WTC11 (cell line): ENCODE results near the gene SCGB1A1. TPM values are rescaled to one million over a fixed set of nuclear protein-coding genes. Genes with fewer than 3 reads are reported as not detected.

Experiments
- ATAC-seq: fragments of 200-7000 bp; cut with Tn5 transposase; 2 replicates; pipeline ENCODE4 v1.10.0; 2021; ENCODE audit warnings: mild to moderate bottlenecking, moderate library complexity
- CTCF ChIA-PET: fragments of 300-600 bp; sonication (Branson Sonifier 250); formaldehyde crosslinking; loops from one replicate; lab custom pipeline; 2021; ENCODE audit warnings: antibody characterized with exemption; lab: Charles Lee
- POLR2A ChIA-PET: fragments of 350-600 bp; sonication (Branson Sonifier 250); formaldehyde crosslinking; loops from one replicate; lab custom pipeline; 2021; ENCODE audit warnings: antibody characterized with exemption; lab: Charles Lee
- DNase-seq: peaks from one replicate; pipeline ENCODE4 v3.0.0; 2021; ENCODE audit warnings: low spot score
- H3K27ac Mint-ChIP-seq: 2 replicates; pipeline ENCODE4 v1.8.0; 2021; ENCODE audit warnings: mixed read lengths
- H3K27me3 Mint-ChIP-seq: 2 replicates; pipeline ENCODE4 v1.8.0; 2021; ENCODE audit warnings: low read depth, mild to moderate bottlenecking, moderate library complexity, mixed read lengths
- H3K36me3 Mint-ChIP-seq: 2 replicates; pipeline ENCODE4 v1.8.0; 2021; ENCODE audit warnings: mixed read lengths
- H3K4me1 Mint-ChIP-seq: 2 replicates; pipeline ENCODE4 v1.8.0; 2022; ENCODE audit warnings: mixed read lengths
- H3K4me3 Mint-ChIP-seq: 2 replicates; pipeline ENCODE4 v1.8.0; 2021; ENCODE audit warnings: mild to moderate bottlenecking, moderate library complexity, mixed read lengths
- H3K9me3 Mint-ChIP-seq: 2 replicates; pipeline ENCODE4 v1.8.0; 2021; ENCODE audit warnings: mixed read lengths
- AFF4 ChIP-seq: sonication (generic); formaldehyde crosslinking; IDR thresholded peaks from 2 replicates; pipeline ENCODE4 v1.8.1; 2023; ENCODE audit warnings: mild to moderate bottlenecking, missing genetic modification reagents, borderline replicate concordance
- ATF3 ChIP-seq: sonication (generic); formaldehyde crosslinking; conservative IDR thresholded peaks from 2 replicates; pipeline ENCODE4 v1.8.1; 2022; ENCODE audit warnings: mild to moderate bottlenecking, missing genetic modification reagents
- CDX4 ChIP-seq: fragments of 250-450 bp; sonication (Bioruptor Pico); IDR thresholded peaks from 2 replicates; pipeline ENCODE4 v1.9.0; 2021; ENCODE audit warnings: moderate library complexity, mild to moderate bottlenecking, inconsistent platforms, borderline replicate concordance
- E2F4 ChIP-seq: sonication (generic); formaldehyde crosslinking; IDR thresholded peaks from 2 replicates; pipeline ENCODE4 v1.8.1; 2022; ENCODE audit warnings: low read depth, mild to moderate bottlenecking, moderate library complexity, missing genetic modification reagents, borderline replicate concordance
- ELF4 ChIP-seq: sonication (generic); formaldehyde crosslinking; IDR thresholded peaks from 2 replicates; pipeline ENCODE4 v1.8.1; 2022; ENCODE audit warnings: low read depth, mild to moderate bottlenecking, moderate library complexity, missing genetic modification reagents
- FOXK1 ChIP-seq: sonication (generic); formaldehyde crosslinking; IDR thresholded peaks from 2 replicates; pipeline ENCODE4 v1.8.0; 2022; ENCODE audit warnings: mild to moderate bottlenecking, moderate library complexity, missing genetic modification reagents
- GRHL2 ChIP-seq: fragments of 250-450 bp; sonication (Bioruptor Pico); IDR thresholded peaks from 2 replicates; pipeline ENCODE4 v1.8.0; 2022; ENCODE audit warnings: mild to moderate bottlenecking, moderate library complexity; ENCODE audit not compliant: insufficient replicate concordance, severe bottlenecking
- HMGA2 ChIP-seq: fragments of 250-450 bp; sonication (Bioruptor Pico); IDR thresholded peaks from 2 replicates; pipeline ENCODE4 v1.4.0; 2021; ENCODE audit warnings: mild to moderate bottlenecking, moderate library complexity
- HMGXB4 ChIP-seq: sonication (generic); formaldehyde crosslinking; IDR thresholded peaks from 2 replicates; pipeline ENCODE4 v1.8.1; 2023; ENCODE audit warnings: mild to moderate bottlenecking, moderate library complexity, missing genetic modification reagents
- JAZF1 ChIP-seq: fragments of 250-450 bp; sonication (Bioruptor Pico); IDR thresholded peaks from 2 replicates; pipeline ENCODE4 v1.9.0; 2021; ENCODE audit warnings: moderate library complexity, mild to moderate bottlenecking, inconsistent platforms
- MAX ChIP-seq: sonication (generic); formaldehyde crosslinking; IDR thresholded peaks from 2 replicates; pipeline ENCODE4 v1.8.0; 2022; ENCODE audit warnings: mild to moderate bottlenecking, missing genetic modification reagents
- NFYB ChIP-seq: sonication (generic); formaldehyde crosslinking; conservative IDR thresholded peaks from 2 replicates; pipeline ENCODE4 v1.8.0; 2022; ENCODE audit warnings: low read depth, missing genetic modification reagents
- PRDM15 ChIP-seq: sonication (generic); formaldehyde crosslinking; IDR thresholded peaks from 2 replicates; pipeline ENCODE4 v1.8.0; 2022; ENCODE audit warnings: missing genetic modification reagents
- TEAD4 ChIP-seq: sonication (generic); formaldehyde crosslinking; IDR thresholded peaks from 2 replicates; pipeline ENCODE4 v1.8.0; 2022; ENCODE audit warnings: mild to moderate bottlenecking, missing genetic modification reagents
- USF2 ChIP-seq: sonication (generic); formaldehyde crosslinking; IDR thresholded peaks from 2 replicates; pipeline ENCODE4 v1.8.1; 2023; ENCODE audit warnings: mild to moderate bottlenecking, missing genetic modification reagents, moderate library complexity
- ZNF138 ChIP-seq: sonication (generic); formaldehyde crosslinking; conservative IDR thresholded peaks from 2 replicates; pipeline ENCODE4 v1.8.1; 2022; ENCODE audit warnings: mild to moderate bottlenecking, moderate library complexity, missing genetic modification reagents
- ZNF416 ChIP-seq: fragments of 250-450 bp; sonication (Bioruptor Pico); IDR thresholded peaks from 2 replicates; pipeline ENCODE4 v1.9.0; 2021; ENCODE audit warnings: mild to moderate bottlenecking, inconsistent platforms
- total RNA-seq: library from RNA; stranded (reverse); gene quantifications from 3 replicates; pipeline ENCODE4 v1.2.3, GENCODE V29; 2021

The SCGB1A1 gene
- total RNA-seq, 1 experiment from 2014 or later: 1.2 TPM

GRCh38 chr11:62410972-62411371 lies 7.9 kb upstream of the SCGB1A1 start (continued):
- no peak for TF ChIP-seq E2F4
- TF ChIP-seq ELF4 (CRISPR knock-in tag): no peak
- TF ChIP-seq MAX (CRISPR knock-in tag): no peak
- TF ChIP-seq JAZF1 (CRISPR knock-in tag): no peak
- no peak for TF ChIP-seq ZNF416 (CRISPR knock-in tag)
- no peak for TF ChIP-seq PRDM15 (CRISPR knock-in tag)
- no peak for TF ChIP-seq NFYB (CRISPR knock-in tag)

GRCh38 chr11:62411524-62411923 lies 7.3 kb upstream of the SCGB1A1 start:
- H3K9me3 Mint-ChIP-seq: no peaks in the 10 kb centered on the region
- no peak overlapping the region for H3K4me3 Mint-ChIP-seq
- POLR2A ChIA-PET: no interaction called here
- H3K36me3 Mint-ChIP-seq: no peaks in the 10 kb centered on the region
- ATAC-seq: no peak
- no peaks in the 10 kb centered on the region for H3K4me1 Mint-ChIP-seq
- no peak for TF ChIP-seq AFF4
- TF ChIP-seq USF2: no peak
- no peak for TF ChIP-seq GRHL2
- TF ChIP-seq FOXK1 (CRISPR knock-in tag): no peak
- H3K27ac Mint-ChIP-seq: no peak overlapping the region
- CTCF ChIA-PET: interaction anchor here (0.8 to 4.0 kb wide), 4 partner anchors 13 to 131 kb away, joined by 3 to 31 read pairs (median 14); no protein-coding TSS in a partner anchor
- H3K27me3 Mint-ChIP-seq: no peaks in the 10 kb centered on the region; the same call in 1 of the 2 replicates
- no peak for DNase-seq

- TF ChIP-seq HMGXB4 (CRISPR knock-in tag) (no peak), TEAD4 (CRISPR knock-in tag) (no peak), HMGA2 (no peak), CDX4 (CRISPR knock-in tag) (no peak), ATF3 (CRISPR knock-in tag) (no peak), ZNF138 (CRISPR knock-in tag) (no peak)
- Mint-ChIP-seq H3K27me3 (no peaks in the 10 kb centered on the region; the same call in 1 of the 2 replicates), H3K36me3 (no peaks in the 10 kb centered on the region), H3K9me3 (no peaks in the 10 kb centered on the region), H3K4me1 (no peaks in the 10 kb centered on the region), H3K27ac (no peak overlapping the region), H3K4me3 (no peak overlapping the region)
- ATAC-seq: 0 out of 2 replicates have a peak, but pooled peaks have one; percentile 32
- ChIA-PET CTCF (interaction anchor here (0.6 to 3.4 kb wide), 6 partner anchors 9 to 180 kb away, joined by 3 to 21 read pairs (median 5); no protein-coding TSS in a partner anchor), POLR2A (no interaction called here)
- no peak for DNase-seq
Observed at GRCh38 chr11:62413060-62413696, 5.7 kb upstream of the SCGB1A1 start.
